ENCODE results near the gene GPR61. TPM values are rescaled to one million over a fixed set of nuclear protein-coding genes. Genes with fewer than 3 reads are reported as not detected.

The GPR61 gene
- total RNA-seq, 1 donor from 2014 or later = not detected

- H3K27me3 Mint-ChIP-seq = peaks cover 36% of the 10 kb centered on the region
- no peak overlapping the region for H3K27ac Mint-ChIP-seq
- no peak overlapping the region for H3K4me3 Mint-ChIP-seq
- no peak for TF ChIP-seq CTCF (conservative IDR thresholded peaks at IDR 0.05)
- H3K4me1 Mint-ChIP-seq (ENCODE audit: unreplicated experiment) = peaks cover 9% of the 10 kb centered on the region
- H3K9me3 Mint-ChIP-seq = no peaks in the 10 kb centered on the region
- no peaks in the 10 kb centered on the region for H3K36me3 Mint-ChIP-seq
- no peak for DNase-seq (ENCODE audit: extremely low spot score, unreplicated experiment)
Observed at GRCh38 chr1:109522026-109522425, 17.6 kb upstream of the GPR61 start.

GRCh38 chr1:109523706-109524105 lies 16.0 kb upstream of the GPR61 start:
- H3K36me3 Mint-ChIP-seq = no peaks in the 10 kb centered on the region
- no peak for TF ChIP-seq CTCF (conservative IDR thresholded peaks at IDR 0.05)
- peaks cover 9% of the 10 kb centered on the region for H3K4me1 Mint-ChIP-seq (ENCODE audit: unreplicated experiment)

GRCh38 chr1:109527098-109527811 lies 12.4 kb upstream of the GPR61 start:
- peaks cover 22% of the 10 kb centered on the region for H3K4me1 Mint-ChIP-seq (ENCODE audit: unreplicated experiment)
- TF ChIP-seq CTCF (conservative IDR thresholded peaks at IDR 0.05) = no peak
- H3K4me3 Mint-ChIP-seq = no peak overlapping the region
- no peaks in the 10 kb centered on the region for H3K36me3 Mint-ChIP-seq
- peaks cover 28% of the 10 kb centered on the region for H3K27me3 Mint-ChIP-seq
- H3K9me3 Mint-ChIP-seq = no peaks in the 10 kb centered on the region
- DNase-seq (ENCODE audit: extremely low spot score, unreplicated experiment) = no peak
- no peak overlapping the region for H3K27ac Mint-ChIP-seq

More at GRCh38 chr1:109523706-109524105, 16.0 kb upstream of the GPR61 start:
- H3K4me3 Mint-ChIP-seq = no peak overlapping the region
- H3K27ac Mint-ChIP-seq = no peak overlapping the region
- H3K9me3 Mint-ChIP-seq = no peaks in the 10 kb centered on the region
- peaks cover 42% of the 10 kb centered on the region for H3K27me3 Mint-ChIP-seq
- no peak for DNase-seq (ENCODE audit: extremely low spot score, unreplicated experiment)

GRCh38 chr1:109527846-109528695 lies 11.6 kb upstream of the GPR61 start:
- H3K4me1 Mint-ChIP-seq (ENCODE audit: unreplicated experiment) = peaks cover 28% of the 10 kb centered on the region
- DNase-seq (ENCODE audit: extremely low spot score, unreplicated experiment) = no peak
- H3K36me3 Mint-ChIP-seq = no peaks in the 10 kb centered on the region

GRCh38 chr1:109528712-109529111 lies 11.0 kb upstream of the GPR61 start:
- H3K4me3 Mint-ChIP-seq = no peak overlapping the region
- no peak for TF ChIP-seq CTCF (conservative IDR thresholded peaks at IDR 0.05)
- H3K27me3 Mint-ChIP-seq = peaks cover 20% of the 10 kb centered on the region
- no peaks in the 10 kb centered on the region for H3K9me3 Mint-ChIP-seq
- no peak overlapping the region for H3K27ac Mint-ChIP-seq
- no peaks in the 10 kb centered on the region for H3K36me3 Mint-ChIP-seq
- DNase-seq (ENCODE audit: extremely low spot score, unreplicated experiment) = no peak
- peaks cover 28% of the 10 kb centered on the region for H3K4me1 Mint-ChIP-seq (ENCODE audit: unreplicated experiment)

More at GRCh38 chr1:109527846-109528695, 11.6 kb upstream of the GPR61 start:
- no peak for TF ChIP-seq CTCF (conservative IDR thresholded peaks at IDR 0.05)
- H3K4me3 Mint-ChIP-seq = no peak overlapping the region
- no peak overlapping the region for H3K27ac Mint-ChIP-seq
- H3K9me3 Mint-ChIP-seq = no peaks in the 10 kb centered on the region
- peaks cover 20% of the 10 kb centered on the region for H3K27me3 Mint-ChIP-seq
